ENCODE results near the gene ZSWIM7. TPM values are rescaled to one million over a fixed set of nuclear protein-coding genes. Genes with fewer than 3 reads are reported as not detected.

The ZSWIM7 gene
- total and polyA plus RNA-seq, 2 experiments from 2014 or later = 16.3 to 50.4 TPM

- H3K4me3 Mint-ChIP-seq = no peak overlapping the region
- no peaks in the 10 kb centered on the region for H3K27me3 ChIP-seq (ENCODE audit: insufficient read depth)
- DNase-seq (ENCODE audit: low spot score) (no peak), ATAC-seq (no peak)
- H4K20me1 ChIP-seq (replicated peaks; ENCODE audit: insufficient read depth) = peaks cover 7% of the 10 kb centered on the region
- no peaks in the 10 kb centered on the region for H3F3A ChIP-seq (replicated peaks; ENCODE audit: low read depth)
- H3K79me2 ChIP-seq (replicated peaks; ENCODE audit: insufficient read depth) = peaks cover 19% of the 10 kb centered on the region
- peaks cover 42% of the 10 kb centered on the region for H3K36me3 Mint-ChIP-seq (ENCODE audit: low read depth)
- peaks cover 8% of the 10 kb centered on the region for H3K4me1 ChIP-seq (ENCODE audit: insufficient read depth)
- no peaks in the 10 kb centered on the region for H3K9me2 ChIP-seq (ENCODE audit: insufficient read depth)
- H2AFZ ChIP-seq = no peak overlapping the region
- peaks cover 12% of the 10 kb centered on the region for H3K4me1 Mint-ChIP-seq
- no peak overlapping the region for H3K4me2 ChIP-seq
- no peak overlapping the region for H3K4me3 ChIP-seq
- TF ChIP-seq, protein P1, sequence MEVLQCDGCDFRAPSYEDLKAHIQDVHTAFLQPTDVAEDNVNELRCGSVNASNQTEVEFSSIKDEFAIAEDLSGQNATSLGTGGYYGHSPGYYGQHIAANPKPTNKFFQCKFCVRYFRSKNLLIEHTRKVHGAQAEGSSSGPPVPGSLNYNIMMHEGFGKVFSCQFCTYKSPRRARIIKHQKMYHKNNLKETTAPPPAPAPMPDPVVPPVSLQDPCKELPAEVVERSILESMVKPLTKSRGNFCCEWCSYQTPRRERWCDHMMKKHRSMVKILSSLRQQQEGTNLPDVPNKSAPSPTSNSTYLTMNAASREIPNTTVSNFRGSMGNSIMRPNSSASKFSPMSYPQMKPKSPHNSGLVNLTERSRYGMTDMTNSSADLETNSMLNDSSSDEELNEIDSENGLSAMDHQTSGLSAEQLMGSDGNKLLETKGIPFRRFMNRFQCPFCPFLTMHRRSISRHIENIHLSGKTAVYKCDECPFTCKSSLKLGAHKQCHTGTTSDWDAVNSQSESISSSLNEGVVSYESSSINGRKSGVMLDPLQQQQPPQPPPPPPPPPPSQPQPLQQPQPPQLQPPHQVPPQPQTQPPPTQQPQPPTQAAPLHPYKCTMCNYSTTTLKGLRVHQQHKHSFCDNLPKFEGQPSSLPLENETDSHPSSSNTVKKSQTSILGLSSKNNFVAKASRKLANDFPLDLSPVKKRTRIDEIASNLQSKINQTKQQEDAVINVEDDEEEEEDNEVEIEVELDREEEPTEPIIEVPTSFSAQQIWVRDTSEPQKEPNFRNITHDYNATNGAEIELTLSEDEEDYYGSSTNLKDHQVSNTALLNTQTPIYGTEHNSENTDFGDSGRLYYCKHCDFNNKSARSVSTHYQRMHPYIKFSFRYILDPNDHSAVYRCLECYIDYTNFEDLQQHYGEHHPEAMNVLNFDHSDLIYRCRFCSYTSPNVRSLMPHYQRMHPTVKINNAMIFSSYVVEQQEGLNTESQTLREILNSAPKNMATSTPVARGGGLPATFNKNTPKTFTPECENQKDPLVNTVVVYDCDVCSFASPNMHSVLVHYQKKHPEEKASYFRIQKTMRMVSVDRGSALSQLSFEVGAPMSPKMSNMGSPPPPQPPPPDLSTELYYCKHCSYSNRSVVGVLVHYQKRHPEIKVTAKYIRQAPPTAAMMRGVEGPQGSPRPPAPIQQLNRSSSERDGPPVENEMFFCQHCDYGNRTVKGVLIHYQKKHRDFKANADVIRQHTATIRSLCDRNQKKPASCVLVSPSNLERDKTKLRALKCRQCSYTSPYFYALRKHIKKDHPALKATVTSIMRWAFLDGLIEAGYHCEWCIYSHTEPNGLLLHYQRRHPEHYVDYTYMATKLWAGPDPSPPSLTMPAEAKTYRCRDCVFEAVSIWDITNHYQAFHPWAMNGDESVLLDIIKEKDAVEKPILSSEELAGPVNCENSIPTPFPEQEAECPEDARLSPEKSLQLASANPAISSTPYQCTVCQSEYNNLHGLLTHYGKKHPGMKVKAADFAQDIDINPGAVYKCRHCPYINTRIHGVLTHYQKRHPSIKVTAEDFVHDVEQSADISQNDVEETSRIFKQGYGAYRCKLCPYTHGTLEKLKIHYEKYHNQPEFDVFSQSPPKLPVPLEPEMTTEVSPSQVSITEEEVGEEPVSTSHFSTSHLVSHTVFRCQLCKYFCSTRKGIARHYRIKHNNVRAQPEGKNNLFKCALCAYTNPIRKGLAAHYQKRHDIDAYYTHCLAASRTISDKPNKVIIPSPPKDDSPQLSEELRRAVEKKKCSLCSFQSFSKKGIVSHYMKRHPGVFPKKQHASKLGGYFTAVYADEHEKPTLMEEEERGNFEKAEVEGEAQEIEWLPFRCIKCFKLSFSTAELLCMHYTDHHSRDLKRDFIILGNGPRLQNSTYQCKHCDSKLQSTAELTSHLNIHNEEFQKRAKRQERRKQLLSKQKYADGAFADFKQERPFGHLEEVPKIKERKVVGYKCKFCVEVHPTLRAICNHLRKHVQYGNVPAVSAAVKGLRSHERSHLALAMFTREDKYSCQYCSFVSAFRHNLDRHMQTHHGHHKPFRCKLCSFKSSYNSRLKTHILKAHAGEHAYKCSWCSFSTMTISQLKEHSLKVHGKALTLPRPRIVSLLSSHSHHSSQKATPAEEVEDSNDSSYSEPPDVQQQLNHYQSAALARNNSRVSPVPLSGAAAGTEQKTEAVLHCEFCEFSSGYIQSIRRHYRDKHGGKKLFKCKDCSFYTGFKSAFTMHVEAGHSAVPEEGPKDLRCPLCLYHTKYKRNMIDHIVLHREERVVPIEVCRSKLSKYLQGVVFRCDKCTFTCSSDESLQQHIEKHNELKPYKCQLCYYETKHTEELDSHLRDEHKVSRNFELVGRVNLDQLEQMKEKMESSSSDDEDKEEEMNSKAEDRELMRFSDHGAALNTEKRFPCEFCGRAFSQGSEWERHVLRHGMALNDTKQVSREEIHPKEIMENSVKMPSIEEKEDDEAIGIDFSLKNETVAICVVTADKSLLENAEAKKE (CRISPR knock-in tag; IDR thresholded peaks at IDR 0.05) = no peak
- no peak for TF ChIP-seq POLR2AphosphoS5 (IDR thresholded peaks at IDR 0.05; ENCODE audit: low read depth)
- no peak for TF ChIP-seq CREB1 (CRISPR knock-in tag; IDR thresholded peaks at IDR 0.05; ENCODE audit: low read depth)
- TF ChIP-seq ZNF114 (CRISPR knock-in tag; IDR thresholded peaks at IDR 0.05) = no peak
- no peak for TF ChIP-seq JUNB (IDR thresholded peaks at IDR 0.05; ENCODE audit: unreplicated experiment)
- TF ChIP-seq REST (IDR thresholded peaks at IDR 0.05; ENCODE audit: unreplicated experiment) = no peak
- no peak for TF ChIP-seq STAT1 (IDR thresholded peaks at IDR 0.05; ENCODE audit: unreplicated experiment)
- TF ChIP-seq EZH2 (IDR thresholded peaks at IDR 0.05; ENCODE audit: low read depth, unreplicated experiment) = no peak
- TF ChIP-seq, protein P2, sequence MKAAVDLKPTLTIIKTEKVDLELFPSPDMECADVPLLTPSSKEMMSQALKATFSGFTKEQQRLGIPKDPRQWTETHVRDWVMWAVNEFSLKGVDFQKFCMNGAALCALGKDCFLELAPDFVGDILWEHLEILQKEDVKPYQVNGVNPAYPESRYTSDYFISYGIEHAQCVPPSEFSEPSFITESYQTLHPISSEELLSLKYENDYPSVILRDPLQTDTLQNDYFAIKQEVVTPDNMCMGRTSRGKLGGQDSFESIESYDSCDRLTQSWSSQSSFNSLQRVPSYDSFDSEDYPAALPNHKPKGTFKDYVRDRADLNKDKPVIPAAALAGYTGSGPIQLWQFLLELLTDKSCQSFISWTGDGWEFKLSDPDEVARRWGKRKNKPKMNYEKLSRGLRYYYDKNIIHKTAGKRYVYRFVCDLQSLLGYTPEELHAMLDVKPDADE (IDR thresholded peaks at IDR 0.05) = no peak
- TF ChIP-seq EZH2phosphoT487 (IDR thresholded peaks at IDR 0.05; ENCODE audit: unreplicated experiment) = no peak
- no peak for TF ChIP-seq ZNF331 (CRISPR knock-in tag; IDR thresholded peaks at IDR 0.05; ENCODE audit: low read depth)
- H3K27me3 Mint-ChIP-seq (ENCODE audit: insufficient read depth, low read depth, poor library complexity) = no peaks in the 10 kb centered on the region
- no peak overlapping the region for H3K27ac Mint-ChIP-seq
- no peaks in the 10 kb centered on the region; the same call in 2 of the 3 replicates for H3K9me3 Mint-ChIP-seq
- H3K27ac ChIP-seq (ENCODE audit: low read depth) = no peak overlapping the region
- H3K36me3 ChIP-seq (ENCODE audit: insufficient read depth) = peaks cover 13% of the 10 kb centered on the region
Measured at GRCh38 chr17:16048811-16049449, 49.4 kb upstream of the ZSWIM7 start.
